ENCODE data around the gene MRPL55.

MRPL55 gene

GRCh38 chr1:228147151-228147693 is 38.1 kb upstream of the MRPL55 start:
- DNase-seq = no peak

- no peak for DNase-seq
These were observed 37.5 kb upstream of the MRPL55 start for GRCh38 chr1:228146417-228147150.

- DNase-seq = no peak
These were observed 36.6 kb upstream of the MRPL55 start for GRCh38 chr1:228145463-228146416.

DNA sequence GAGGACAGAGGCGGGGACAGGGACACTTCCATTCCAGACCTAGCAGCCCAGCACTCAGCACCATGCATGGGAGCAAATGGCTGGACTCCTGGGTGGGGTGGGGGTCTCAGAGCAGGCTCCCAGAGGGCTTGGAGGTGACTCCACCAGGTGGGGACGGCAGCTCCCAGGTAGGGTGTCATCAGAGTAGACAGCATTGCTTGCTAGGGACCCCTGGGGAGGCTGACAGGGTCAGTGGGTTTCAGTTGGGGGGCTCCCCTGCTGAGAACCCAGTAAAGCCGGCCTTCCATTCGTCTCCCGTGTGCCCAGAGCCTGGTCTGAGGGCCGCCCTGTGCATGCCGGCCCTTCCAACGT is 35.9 kb upstream of the MRPL55 start:
- no peak for DNase-seq

DNA sequence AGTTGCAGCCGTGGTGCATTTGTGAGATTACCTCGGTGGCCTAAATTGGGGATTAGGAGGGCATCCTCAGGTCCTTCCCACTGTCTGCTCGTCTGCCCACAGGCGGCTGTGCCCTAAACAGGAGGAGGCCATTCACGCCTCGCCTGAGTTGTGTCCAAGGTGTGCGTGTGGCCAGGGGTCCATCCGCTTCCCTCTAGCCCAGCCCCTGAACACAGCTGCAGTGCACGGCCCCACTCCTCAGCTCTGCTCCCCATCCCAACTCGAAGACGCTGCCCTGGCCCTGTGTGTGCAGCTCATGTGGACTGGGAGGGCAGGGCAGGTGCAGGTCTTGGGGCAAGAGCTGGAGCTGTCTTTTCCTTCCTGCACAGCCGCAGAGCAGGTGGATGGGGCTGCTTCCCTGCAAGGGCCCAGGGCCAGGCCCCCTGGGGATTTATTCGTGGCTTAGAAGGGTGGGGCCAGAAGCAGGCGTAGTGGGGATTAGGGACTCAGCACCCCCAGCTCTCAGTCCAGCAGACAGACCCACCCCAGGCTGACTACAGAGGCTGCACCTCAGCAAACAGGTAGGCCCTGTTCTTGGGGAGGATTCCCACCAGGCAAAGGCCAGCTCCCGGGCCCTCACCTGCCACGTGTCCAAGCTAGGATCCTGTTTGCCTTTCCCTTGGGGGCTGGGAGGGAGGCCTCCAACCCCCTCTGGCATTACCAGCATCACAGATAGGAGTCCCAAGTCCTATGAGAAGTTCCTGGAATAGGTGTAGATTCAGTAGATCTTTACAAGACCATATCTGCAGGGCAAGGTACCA is 35.3 kb upstream of the MRPL55 start:
- DNase-seq = no peak

- DNase-seq = no peak
These were observed 34.5 kb upstream of the MRPL55 start for GRCh38 chr1:228143480-228144192.

DNA sequence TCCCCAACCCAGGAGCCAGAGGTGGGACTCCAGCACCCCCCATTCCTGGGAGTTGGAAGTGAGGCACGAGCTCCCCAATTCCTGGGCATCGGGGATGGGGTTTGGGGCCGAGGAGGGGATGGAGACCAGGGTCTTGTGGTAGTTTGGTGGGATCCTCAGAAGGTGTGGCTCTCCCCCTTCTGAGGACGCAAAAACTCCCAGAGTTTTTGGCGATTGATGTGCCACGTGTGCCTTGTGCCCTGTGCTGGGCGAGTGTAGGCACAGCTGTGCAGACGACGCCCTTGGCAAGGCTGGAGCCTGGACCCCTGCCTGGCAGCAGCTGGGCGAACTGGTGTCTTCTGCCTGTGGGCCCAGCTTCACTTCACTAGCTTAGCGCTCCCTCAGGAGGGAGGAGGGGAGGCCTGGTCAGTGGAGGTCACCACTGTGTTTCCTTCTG is 33.6 kb upstream of the MRPL55 start:
- DNase-seq = no peak

GRCh38 chr1:228142155-228142691 is 33.1 kb upstream of the MRPL55 start:
- no peak for DNase-seq

- no peak for DNase-seq
These were observed 32.3 kb upstream of the MRPL55 start for GRCh38 chr1:228141226-228142044.

- DNase-seq = no peak
These were observed 31.7 kb upstream of the MRPL55 start for GRCh38 chr1:228140724-228141225.

DNA sequence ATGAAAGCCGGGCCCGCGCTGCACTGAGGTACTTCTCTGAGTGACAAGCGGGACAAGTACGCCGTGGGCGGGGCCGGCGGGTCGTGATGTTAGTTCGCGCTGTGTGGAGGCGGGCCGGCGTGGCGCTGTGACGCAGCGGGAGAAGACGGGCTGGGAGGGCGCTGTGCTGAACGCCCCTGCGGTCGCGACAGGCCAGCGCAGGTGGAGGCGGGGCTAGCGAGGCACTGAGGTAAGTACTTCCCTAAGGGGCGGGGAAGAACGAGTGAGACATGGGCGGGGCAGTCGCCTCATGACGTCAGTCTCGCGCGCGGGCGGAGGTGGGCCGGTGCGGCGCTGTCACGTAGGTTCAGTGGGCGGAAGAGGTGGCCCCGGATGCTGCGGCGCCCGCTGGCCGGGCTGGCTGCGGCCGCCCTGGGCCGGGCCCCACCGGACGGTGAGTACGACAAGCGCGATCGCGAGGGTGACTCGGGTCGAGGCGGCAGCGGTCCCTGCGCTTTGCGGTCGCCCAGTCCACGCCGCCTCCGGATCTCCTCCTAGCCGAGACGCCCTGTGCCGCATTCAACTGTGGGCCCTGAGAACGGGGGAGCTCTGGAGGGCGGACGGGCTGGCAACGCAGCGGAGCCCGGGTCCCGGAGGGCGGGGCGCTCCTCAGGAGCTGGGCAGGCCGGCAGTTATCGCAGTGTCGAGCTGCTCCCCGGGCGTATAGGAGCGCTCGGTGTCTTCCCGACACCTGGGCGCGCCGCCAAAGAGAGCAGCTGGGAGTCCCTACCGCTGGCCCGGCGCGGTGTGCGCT is 31.0 kb upstream of the MRPL55 start, which contains the start of gene GUK1:
Gene GUK1, plus strand, starts transcription at position 349 of the 793 bp plus-strand sequence. Its CDS starts 24 bp downstream, at position 373.
- DNase-seq = peak; percentile 98

- DNase-seq = no peak
These were observed 30.4 kb upstream of the MRPL55 start for GRCh38 chr1:228139406-228139930.

DNA sequence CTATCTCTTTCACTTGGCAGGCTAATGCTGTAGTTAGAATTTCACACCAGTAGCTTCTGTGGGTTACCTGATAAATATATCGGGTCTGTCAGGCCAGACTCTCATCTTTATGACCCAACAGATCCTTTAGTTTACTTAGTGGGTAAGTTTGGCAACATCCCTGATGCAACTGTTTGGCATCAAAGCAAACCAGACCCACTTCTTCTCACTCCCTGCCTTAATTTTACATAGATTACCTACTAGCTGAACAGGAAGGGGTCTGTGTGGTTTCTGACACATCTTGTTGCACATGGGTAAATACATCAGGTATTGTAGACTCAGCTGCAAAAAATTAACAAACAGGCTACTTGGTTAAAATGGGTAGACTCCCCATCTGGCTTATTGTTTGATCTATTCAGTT is 27.8 kb upstream of the MRPL55 start:
- no peak for DNase-seq

- no peak for DNase-seq
These were observed 25.5 kb upstream of the MRPL55 start for GRCh38 chr1:228134591-228134990.

DNA sequence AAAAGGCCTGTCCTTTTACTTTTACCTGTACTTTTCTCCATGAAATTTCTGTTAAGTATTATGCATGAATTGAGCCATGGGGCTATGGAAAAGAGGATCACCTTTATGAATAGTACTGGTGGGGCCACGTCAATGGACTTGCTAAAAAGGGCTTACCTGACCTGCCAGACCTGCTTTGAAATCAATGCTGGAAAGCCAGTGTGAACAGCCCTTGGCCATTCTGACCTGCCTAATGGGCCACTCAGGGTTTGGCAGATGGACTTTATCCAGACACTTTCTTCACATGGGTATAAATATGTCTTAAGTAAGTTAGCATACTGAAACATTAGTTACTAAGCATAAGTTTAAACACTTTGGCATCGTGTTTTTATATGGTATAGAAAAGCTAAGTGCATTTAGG is 22.7 kb upstream of the MRPL55 start:
- no peak for DNase-seq

DNA sequence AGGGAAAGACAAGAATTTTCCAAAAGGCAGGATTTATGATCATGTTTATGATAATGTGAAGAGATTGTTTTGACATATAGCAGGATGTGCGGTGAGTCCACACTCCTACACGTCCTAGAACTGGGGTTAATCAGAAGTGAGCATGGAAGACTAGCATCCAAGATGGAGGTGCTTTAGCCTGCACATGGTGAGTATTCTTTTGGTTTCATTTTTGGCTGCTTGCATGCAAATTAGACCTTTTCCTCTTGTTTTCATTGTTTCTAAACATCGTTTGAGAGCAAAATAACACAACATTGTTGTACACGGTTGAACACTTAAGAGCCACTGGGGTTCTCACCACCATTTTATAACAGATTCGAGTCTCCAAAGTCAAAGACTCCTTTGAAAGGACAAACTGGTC is 16.1 kb upstream of the MRPL55 start:
- no peak for DNase-seq

- no peak for DNase-seq
These were observed 14.4 kb upstream of the MRPL55 start for GRCh38 chr1:228123505-228123904.

DNA sequence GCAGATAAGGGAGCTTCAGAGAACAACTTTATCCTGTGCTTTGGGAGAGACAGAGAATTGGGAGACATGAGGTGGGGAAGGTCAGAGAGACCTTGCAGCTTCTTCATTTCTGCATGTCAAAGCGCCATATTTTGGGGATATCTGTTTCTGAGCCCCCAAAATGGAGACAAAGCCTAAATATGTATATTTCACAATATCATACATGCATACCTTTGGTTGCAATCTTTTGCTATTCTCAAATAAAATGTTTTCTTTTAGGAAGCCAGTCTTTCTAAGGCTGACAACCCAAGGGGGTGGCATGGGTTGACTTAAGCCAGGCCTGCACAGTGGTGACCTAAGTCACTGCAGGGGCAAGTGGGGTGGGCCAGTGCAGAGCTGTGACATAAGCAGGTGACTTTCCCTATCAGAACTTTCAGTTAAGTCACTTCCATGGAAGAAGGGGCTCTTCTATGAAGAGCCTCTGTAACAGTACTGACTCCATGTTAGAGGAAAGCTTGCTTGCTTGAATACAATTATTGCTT is 13.9 kb upstream of the MRPL55 start:
- DNase-seq = no peak

- no peak for DNase-seq
These were observed 11.9 kb upstream of the MRPL55 start for GRCh38 chr1:228120857-228121489.

Data from DMS 273 treated with DMSO at 0.1 percent for 48 hours (cell line).